Frontal cortex (tissue), 4 donors: ENCODE data around the gene GJC3. TPM values are rescaled to one million over a fixed set of nuclear protein-coding genes. Genes with fewer than 3 reads are reported as not detected.
"Not testable (repeated sequence)": the region's sequence is repeated elsewhere in the genome, so short reads cannot be mapped to it uniquely, and the experiment has no call there.

Experiments used
- DNase-seq, 2 donors: peaks; one replicate each; pipeline ENCODE4 v3.0.0; 2012; ENCODE audit warnings: low spot score in 2 of 2
- FAIRE-seq: peaks from 2 replicates; lab custom pipeline; 2012; peaks lifted over from hg19 to GRCh38; lab: Jason Lieb, UNC
- total RNA-seq: library from RNA; depleted of rRNA; stranded (reverse); fragments of >200 nt; gene quantifications from one replicate; pipeline ENCODE4 v1.2.3, GENCODE V29; 2014
- donor health status: control.
- donor health status: control.
- donor health status: control.

GJC3 gene, protein sequence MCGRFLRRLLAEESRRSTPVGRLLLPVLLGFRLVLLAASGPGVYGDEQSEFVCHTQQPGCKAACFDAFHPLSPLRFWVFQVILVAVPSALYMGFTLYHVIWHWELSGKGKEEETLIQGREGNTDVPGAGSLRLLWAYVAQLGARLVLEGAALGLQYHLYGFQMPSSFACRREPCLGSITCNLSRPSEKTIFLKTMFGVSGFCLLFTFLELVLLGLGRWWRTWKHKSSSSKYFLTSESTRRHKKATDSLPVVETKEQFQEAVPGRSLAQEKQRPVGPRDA
- total RNA-seq: 0.41 TPM

DNA sequence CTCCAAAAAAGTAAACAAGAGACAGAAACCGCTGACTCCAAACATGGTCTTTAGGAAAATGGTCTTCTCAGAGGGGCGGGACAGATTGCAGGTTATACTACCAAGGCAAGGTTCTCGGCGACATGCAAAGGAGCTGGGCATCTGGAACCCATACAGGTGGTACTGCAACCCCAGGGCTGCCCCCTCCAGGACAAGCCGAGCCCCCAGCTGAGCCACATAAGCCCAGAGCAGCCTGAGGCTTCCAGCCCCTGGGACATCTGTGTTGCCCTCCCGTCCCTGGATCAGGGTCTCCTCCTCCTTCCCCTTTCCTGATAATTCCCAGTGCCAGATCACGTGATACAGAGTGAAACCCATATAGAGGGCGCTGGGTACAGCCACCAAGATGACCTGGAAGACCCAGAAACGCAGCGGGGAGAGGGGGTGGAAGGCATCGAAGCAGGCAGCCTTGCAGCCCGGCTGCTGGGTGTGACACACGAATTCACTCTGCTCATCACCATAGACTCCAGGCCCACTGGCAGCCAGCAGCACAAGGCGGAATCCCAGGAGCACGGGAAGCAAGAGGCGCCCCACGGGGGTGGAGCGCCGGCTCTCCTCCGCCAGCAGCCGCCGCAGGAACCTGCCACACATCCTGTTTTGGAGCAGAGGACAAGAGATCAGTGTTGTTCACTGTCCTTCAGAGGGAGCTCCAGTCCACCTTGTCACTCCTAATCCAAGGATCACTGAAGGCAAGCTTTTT, at the start of gene GJC3:
Gene GJC3 (minus strand): TSS at position 627 of the 736 bp plus-strand sequence. CDS start 0 bp downstream, at position 627.
- FAIRE-seq: no peak
- peak in 1 of 2 donors; percentile 63 for DNase-seq

GRCh38 chr7:99976626-99977025, 47.2 kb upstream of the GJC3 start:
- FAIRE-seq (no peak), DNase-seq (no peak)

DNA sequence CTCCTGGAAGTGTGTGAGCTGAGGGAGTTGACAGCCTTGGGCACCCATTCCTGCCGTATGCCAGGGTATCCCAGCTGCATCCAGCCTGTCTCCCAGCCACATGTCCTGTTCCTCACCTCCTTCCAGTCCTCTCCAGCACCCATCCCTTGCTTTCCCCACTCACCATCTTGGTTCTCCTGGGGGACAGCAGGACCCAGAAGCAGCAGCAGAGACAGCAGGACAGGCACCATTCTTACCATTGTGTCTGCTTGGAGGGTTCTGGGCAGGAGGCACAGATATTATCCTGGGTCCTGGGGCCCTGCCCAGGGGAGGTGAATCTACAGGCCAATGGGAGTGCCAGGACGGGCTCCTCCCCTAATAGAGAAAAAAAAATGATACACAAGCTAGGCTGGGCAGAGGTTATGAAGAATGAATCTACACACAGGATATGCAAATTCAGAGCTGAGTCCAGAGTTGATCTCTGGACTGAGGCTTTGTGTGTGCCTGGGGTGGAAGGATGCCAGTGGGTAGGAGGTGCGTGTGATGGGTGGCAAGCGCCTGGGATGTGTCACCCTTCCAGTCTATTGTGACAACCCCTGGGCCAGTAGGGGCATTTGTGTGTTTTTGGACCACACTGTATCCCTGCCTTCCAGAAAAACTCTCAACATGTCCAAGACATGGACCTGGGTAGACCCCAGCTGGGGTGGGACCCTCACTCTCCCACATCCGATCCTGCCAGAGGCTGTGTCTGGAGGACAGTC, 46.5 kb upstream of the GJC3 start, which contains the start of gene AZGP1:
Gene AZGP1 (minus strand): TSS at position 250 of the 740 bp plus-strand sequence. CDS start 11 bp downstream, at position 239.
- no peak for FAIRE-seq
- no peak for DNase-seq

DNA sequence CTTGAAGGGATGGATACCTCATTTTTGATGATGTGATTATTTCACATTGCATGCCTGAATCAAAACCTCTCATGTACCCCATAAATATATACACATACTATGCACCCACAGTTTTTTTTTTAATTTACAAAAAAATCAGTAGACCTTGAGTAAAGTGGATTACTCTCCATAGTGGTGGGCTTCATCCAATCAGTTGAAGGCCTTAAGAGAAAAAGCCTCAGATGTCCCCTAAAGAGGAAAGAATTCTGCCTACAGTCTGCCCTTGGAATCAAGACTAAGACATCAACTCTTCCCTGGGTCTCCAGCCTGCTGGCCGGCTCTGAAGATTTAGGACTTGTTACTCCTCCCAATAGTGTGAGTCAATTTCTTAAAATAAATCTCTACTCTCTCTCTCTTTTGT, 45.3 kb upstream of the GJC3 start:
- DNase-seq (no peak), FAIRE-seq (no peak)

GRCh38 chr7:99973817-99974216, 44.4 kb upstream of the GJC3 start:
- FAIRE-seq, DNase-seq: not testable (repeated sequence)

GRCh38 chr7:99971242-99971641, 41.8 kb upstream of the GJC3 start:
- FAIRE-seq (no peak), DNase-seq (no peak)

DNA sequence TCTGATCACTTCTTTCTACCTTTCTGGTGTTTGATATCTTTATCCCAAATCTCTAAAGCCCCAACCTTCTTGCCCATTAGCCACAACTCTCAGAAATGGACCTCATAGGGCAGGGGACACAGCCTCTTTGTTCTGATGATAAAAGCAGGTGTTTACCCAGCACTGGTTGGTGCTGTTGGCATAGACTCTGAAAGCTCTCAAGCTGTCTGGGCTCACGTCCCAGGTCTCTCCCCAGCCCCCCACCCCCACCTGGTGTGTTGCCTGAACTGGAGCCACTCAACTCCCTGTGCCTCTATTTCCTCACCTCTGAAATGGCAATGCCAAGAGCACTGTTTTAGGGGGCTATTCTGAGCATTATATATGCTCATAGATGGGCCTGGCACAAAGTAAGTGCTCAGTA, 40.4 kb upstream of the GJC3 start:
- FAIRE-seq, DNase-seq: not testable (repeated sequence)

DNA sequence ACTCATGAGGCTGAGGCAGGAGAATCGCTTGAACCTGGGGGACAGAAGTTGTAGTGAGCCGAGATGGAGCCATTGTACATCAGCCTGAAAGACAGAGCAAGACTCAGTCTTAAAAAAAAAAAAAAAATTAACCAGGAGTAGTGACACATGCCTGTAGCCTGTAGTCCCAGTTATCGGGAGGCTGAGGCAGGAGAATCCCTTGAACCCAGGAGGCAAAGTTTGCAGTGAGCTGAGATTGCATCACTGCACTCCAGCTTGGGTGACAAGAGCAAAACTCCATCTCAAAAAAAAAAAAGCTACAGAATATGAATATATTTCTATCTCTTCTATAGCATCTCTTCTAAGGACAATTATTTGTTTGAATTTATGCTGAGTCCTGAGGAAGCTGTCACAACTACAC, 39.9 kb upstream of the GJC3 start:
- no peak for FAIRE-seq
- no peak for DNase-seq

DNA sequence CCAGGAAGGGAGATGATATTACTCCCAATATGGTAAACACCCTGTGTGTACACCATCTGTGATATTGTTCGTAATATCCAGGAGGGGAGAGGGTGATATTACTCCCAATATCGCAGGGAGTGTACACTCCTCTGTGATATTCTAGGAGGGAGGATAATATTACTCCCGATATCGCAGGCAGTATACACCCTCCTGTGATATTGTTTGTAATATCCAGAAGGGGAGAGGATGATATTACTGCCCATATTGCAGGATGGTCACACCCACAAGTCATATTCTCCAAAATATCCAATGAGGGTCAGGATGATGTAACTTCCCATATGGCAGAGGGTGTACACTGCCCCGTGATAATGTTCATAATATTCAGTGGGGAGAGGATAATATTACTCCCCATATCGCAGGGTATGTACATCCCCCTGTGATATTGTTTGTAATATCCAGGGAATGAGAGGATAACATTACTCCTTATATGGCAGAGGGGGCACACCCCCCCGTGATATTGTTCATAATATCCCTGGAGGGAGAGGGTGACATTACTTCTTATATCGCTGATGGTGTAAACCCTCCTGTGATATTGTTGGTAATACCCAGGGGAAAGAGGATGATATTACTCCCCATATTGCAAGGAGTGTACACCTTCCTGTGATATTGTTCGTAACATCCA, 29.3 kb upstream of the GJC3 start:
- FAIRE-seq: no peak

GRCh38 chr7:99955247-99955646, 25.8 kb upstream of the GJC3 start:
- DNase-seq (no peak), FAIRE-seq (no peak)

More for the DNA sequence above, 29.3 kb upstream of the GJC3 start:
- no peak for DNase-seq

- DNase-seq, FAIRE-seq: not testable (repeated sequence)
Measured at GRCh38 chr7:99954643-99955042, 25.2 kb upstream of the GJC3 start.

DNA sequence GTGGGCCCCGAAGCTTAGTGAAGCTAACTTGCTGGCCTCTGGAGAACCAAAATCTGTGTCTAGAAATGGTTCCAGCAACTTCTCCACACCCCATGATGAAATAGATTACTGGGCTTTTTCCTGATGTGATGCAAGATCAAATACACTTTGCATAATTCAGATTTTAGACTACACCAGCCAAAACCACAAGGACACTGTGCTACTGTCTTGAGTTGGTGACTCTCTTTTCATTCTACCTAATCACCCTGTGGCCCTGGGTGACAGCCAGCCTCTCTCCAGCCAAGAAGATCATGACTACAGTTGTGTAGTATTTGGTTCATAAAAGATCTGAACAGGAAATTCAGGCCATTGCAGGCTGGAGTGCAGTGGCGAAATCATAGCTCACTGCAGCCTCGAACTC, 24.2 kb upstream of the GJC3 start:
- no peak for DNase-seq
- FAIRE-seq: no peak

GRCh38 chr7:99952649-99953048, 23.2 kb upstream of the GJC3 start:
- FAIRE-seq, DNase-seq: not testable (repeated sequence)

GRCh38 chr7:99950819-99951218, 21.4 kb upstream of the GJC3 start:
- not testable (repeated sequence) for DNase-seq, FAIRE-seq

DNA sequence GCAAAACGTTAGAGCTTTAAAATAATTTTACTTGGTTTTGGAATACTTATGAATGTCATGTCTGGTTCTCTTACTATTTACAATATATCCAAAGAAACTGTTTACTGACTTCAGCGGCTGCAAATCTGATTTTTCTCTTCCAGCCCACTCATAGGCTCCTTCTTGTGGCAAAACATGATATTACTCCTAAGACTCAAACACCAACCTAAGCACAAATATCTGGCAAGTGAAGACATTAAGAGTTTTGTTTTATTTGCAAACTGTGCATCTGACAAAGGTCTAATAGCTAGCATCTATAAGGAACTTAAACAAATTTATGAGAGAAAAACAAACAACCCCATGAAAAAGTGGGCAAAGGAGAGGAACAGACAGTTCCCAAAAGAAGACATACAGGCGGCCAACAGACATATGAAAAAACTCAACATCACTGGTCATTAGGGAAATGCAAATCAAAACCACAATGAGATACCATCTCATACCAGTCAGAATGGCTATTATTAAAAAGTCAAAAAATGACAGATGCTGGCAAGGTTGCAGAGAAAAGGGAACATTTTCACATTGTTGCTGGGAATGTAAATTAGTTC, 20.3 kb upstream of the GJC3 start:
- FAIRE-seq: no peak
- no peak for DNase-seq

DNA sequence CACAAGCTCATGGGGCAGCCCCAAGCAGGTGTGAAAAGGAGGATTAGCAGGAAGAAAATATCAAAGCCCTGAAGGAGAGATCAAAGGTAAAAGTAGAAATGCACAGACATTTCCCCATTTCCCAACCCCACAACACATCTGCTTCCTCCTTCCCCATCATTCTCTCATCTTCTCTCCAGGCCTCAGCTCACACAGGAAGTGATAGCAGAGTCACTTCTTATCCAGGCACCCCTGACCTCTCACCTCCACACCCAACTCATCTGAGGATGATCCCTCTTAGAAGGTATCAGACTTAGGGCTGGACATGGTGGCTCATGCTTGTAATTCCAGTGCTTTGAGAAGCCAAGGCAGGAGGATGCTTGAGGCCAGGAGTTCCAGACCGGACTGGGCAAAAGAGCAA, 18.2 kb upstream of the GJC3 start:
- FAIRE-seq: no peak
- DNase-seq: no peak

- FAIRE-seq (no peak), DNase-seq (no peak)
Measured at GRCh38 chr7:99944497-99945070, 15.2 kb upstream of the GJC3 start.

GRCh38 chr7:99943641-99944496, 14.4 kb upstream of the GJC3 start:
- FAIRE-seq (no peak), DNase-seq (no peak)
